Sigmoid colon (tissue), 7 donors: Measurements from ENCODE around the gene DCAKD. TPM values are rescaled to one million over a fixed set of nuclear protein-coding genes. Genes with fewer than 3 reads are reported as not detected.

Experiments
- DNase-seq: peaks from one replicate; pipeline ENCODE4 v3.0.0-alpha.2; 2019
- H3K27ac ChIP-seq, 4 donors: fragments of 200-600 bp; sonication (generic); one replicate each; pipeline ENCODE4 v1.5.1; 2016 to 2019; ENCODE audit warnings: mild to moderate bottlenecking in 1 of 4
- H3K27me3 ChIP-seq, 3 donors: fragments of 200-600 bp; sonication (generic); one replicate each; pipeline ENCODE4 v1.5.1; 2019; ENCODE audit warnings: mild to moderate bottlenecking in 1 of 3
- H3K36me3 ChIP-seq, 4 donors: fragments of 200-600 bp; sonication (generic); one replicate each; pipeline ENCODE4 v1.5.1; 2016 to 2019
- H3K4me1 ChIP-seq, 4 donors: fragments of 200-600 bp; sonication (generic); one replicate each; pipeline ENCODE4 v1.5.1; 2017 to 2019
- H3K4me3 ChIP-seq, 4 donors: fragments of 200-600 bp; sonication (generic); one replicate each; pipeline ENCODE4 v1.5.1; 2017 to 2019; ENCODE audit warnings: mild to moderate bottlenecking in 2 of 4, moderate library complexity in 1 of 4
- H3K9me3 ChIP-seq, 4 donors: fragments of 200-600 bp in 3 of 4; sonication (generic) in 3 of 4; one replicate each; pipeline versions ENCODE4 v1.5.1 to v1.6.1; 2013 to 2019
- CTCF ChIP-seq, 4 experiments: fragments of 450-650 bp in 3 of 4; fragments of 200-600 bp in 1 of 4; IDR thresholded peaks; one replicate each; pipeline ENCODE4 v1.5.1; 2016 to 2019; ENCODE audit warnings: antibody characterized with exemption in 4 of 4, mild to moderate bottlenecking in 3 of 4, moderate library complexity in 2 of 4
- EP300 ChIP-seq, 4 donors: sonication (generic); formaldehyde crosslinking; IDR thresholded peaks; one replicate each; pipeline ENCODE4 v1.6.1; 2017; ENCODE audit warnings: antibody characterized with exemption in 4 of 4
- POLR2A ChIP-seq, 2 donors: fragments of 450-650 bp; IDR thresholded peaks; one replicate each; pipeline ENCODE4 v1.6.1; 2016; ENCODE audit warnings: antibody characterized with exemption in 2 of 2, mild to moderate bottlenecking in 2 of 2, moderate library complexity in 2 of 2
- POLR2AphosphoS5 ChIP-seq, 4 donors: sonication (generic); formaldehyde crosslinking; IDR thresholded peaks; one replicate each; pipeline ENCODE4 v1.6.1; 2017; ENCODE audit warnings: antibody characterized with exemption in 4 of 4
- WGBS, 2 donors: extraction: QIAGEN DNeasy Blood & Tissue Kit; methylation state at CpG; one replicate each; pipeline ENCODE4 v1.1.7; 2013; 5-methylcytosine and 5-hydroxymethylcytosine counted together
- intact Hi-C: fragments of 100-400 bp; cut with DNase I; formaldehyde crosslinking; loops from one replicate; pipeline ENCODE4 v1.15.1; 2023
- polyA plus RNA-seq, 3 donors: library from polyadenylated mRNA; stranded (reverse); fragments of 200-250 nt; gene quantifications; one replicate each; pipeline ENCODE4 v1.2.3, GENCODE V29; 2013
- total RNA-seq, 4 donors: library from RNA; depleted of rRNA; stranded (reverse); fragments of >200 nt; gene quantifications; one replicate each; pipeline ENCODE4 v1.1.0, GENCODE V29; 2016
- donor health status: healthy with polysubstance abuse.
- donor health status: Bipolar disorder and iron deficiency.
- donor health status: healthy.

DCAKD gene
- total and polyA plus RNA-seq, 7 donors: 5.1 to 46.0 (median 25.2) TPM

- intact Hi-C loops: loop anchor here (2.0 kb wide), 2 partner anchors 40 to 50 kb away; partner anchors contain the start of gene C1QL1
- Histone ChIP-seq H3K9me3 (no peaks in the 10 kb centered on the region), H3K36me3 (peaks cover 0 to 5% (median 1%) of the 10 kb centered on the region in 4 donors), H3K27me3 (no peaks in the 10 kb centered on the region), H3K4me3 (peak overlapping the region; percentile 40 to 65 (median 56)), H3K4me1 (peaks cover 5 to 47% (median 41%) of the 10 kb centered on the region in 4 donors), H3K27ac (peak overlapping the region; percentile 65 to 89 (median 75))
- TF ChIP-seq POLR2A (IDR thresholded peaks at IDR 0.05): no peak
- peak in 2 of 4 experiments; percentile 5 to 49 for TF ChIP-seq CTCF (IDR thresholded peaks at IDR 0.05)
- TF ChIP-seq EP300 (IDR thresholded peaks at IDR 0.05): no peak
- TF ChIP-seq POLR2AphosphoS5 (IDR thresholded peaks at IDR 0.05): peak in 2 of 4 donors; percentile 15 to 18
- 1 to 3% methylated on average over 82 of the region's 82 CpGs for WGBS, 2 donors
- DNase-seq: peak; percentile 73
These were observed 32.4 kb downstream of the DCAKD start for GRCh38 chr17:45018848-45019711.

GRCh38 chr17:45018514-45018847, 33.0 kb downstream of the DCAKD start:
- DNase-seq: no peak
- WGBS, 2 donors: 27 to 40% methylated on average over 4 of the region's 4 CpGs
- Histone ChIP-seq H3K27ac (peak overlapping the region; percentile 65 to 89 (median 75)), H3K9me3 (no peaks in the 10 kb centered on the region), H3K4me3 (peak overlapping the region; percentile 40 to 65 (median 56)), H3K4me1 (peaks cover 5 to 49% (median 42%) of the 10 kb centered on the region in 4 donors), H3K27me3 (no peaks in the 10 kb centered on the region), H3K36me3 (no peaks in the 10 kb centered on the region)
- intact Hi-C loops: loop anchor here (2.0 kb wide), 2 partner anchors 40 to 50 kb away; partner anchors contain the start of gene C1QL1
- TF ChIP-seq CTCF (IDR thresholded peaks at IDR 0.05): no peak
- no peak for TF ChIP-seq POLR2A (IDR thresholded peaks at IDR 0.05)
- TF ChIP-seq EP300 (IDR thresholded peaks at IDR 0.05): no peak
- TF ChIP-seq POLR2AphosphoS5 (IDR thresholded peaks at IDR 0.05): no peak

GRCh38 chr17:45016823-45017222, 34.6 kb downstream of the DCAKD start:
- intact Hi-C loops: no loop called here
- Histone ChIP-seq H3K36me3 (no peaks in the 10 kb centered on the region), H3K9me3 (no peaks in the 10 kb centered on the region), H3K4me1 (peaks cover 3 to 50% (median 43%) of the 10 kb centered on the region in 4 donors), H3K27ac (no peak overlapping the region), H3K4me3 (no peak overlapping the region), H3K27me3 (no peaks in the 10 kb centered on the region)
- no peak for DNase-seq
- WGBS, 2 donors: 51 to 66% methylated on average over 5 of the region's 5 CpGs
- TF ChIP-seq CTCF (IDR thresholded peaks at IDR 0.05): peak in 1 of 4 experiments; percentile 5
- no peak for TF ChIP-seq POLR2AphosphoS5 (IDR thresholded peaks at IDR 0.05)
- no peak for TF ChIP-seq POLR2A (IDR thresholded peaks at IDR 0.05)
- TF ChIP-seq EP300 (IDR thresholded peaks at IDR 0.05): no peak

GRCh38 chr17:45016237-45016636, 35.2 kb downstream of the DCAKD start:
- Histone ChIP-seq H3K9me3 (no peaks in the 10 kb centered on the region), H3K36me3 (no peaks in the 10 kb centered on the region), H3K27ac (no peak overlapping the region), H3K4me1 (peaks cover 0 to 44% (median 38%) of the 10 kb centered on the region in 4 donors), H3K27me3 (no peaks in the 10 kb centered on the region), H3K4me3 (no peak overlapping the region)
- TF ChIP-seq EP300 (IDR thresholded peaks at IDR 0.05) (no peak), POLR2A (IDR thresholded peaks at IDR 0.05) (no peak), POLR2AphosphoS5 (IDR thresholded peaks at IDR 0.05) (no peak), CTCF (IDR thresholded peaks at IDR 0.05) (no peak)
- whole genome bisulfite sequencing, 2 donors: 56 to 74% methylated on average over 7 of the region's 7 CpGs
- intact Hi-C loops: no loop called here
- no peak for DNase-seq
